ENCODE data around the gene SLC34A1.

SLC34A1 gene

GRCh38 chr5:177432143-177432838 lies 48.1 kb downstream of the SLC34A1 start:
- DNase-seq (ENCODE audit: low read depth) = peak; percentile 62

- DNase-seq (ENCODE audit: low read depth) = no peak
Measured at GRCh38 chr5:177432839-177433657, 48.8 kb downstream of the SLC34A1 start.

GRCh38 chr5:177433658-177434217 lies 49.5 kb downstream of the SLC34A1 start:
- no peak for DNase-seq (ENCODE audit: low read depth)

- no peak for DNase-seq (ENCODE audit: low read depth)
Measured at GRCh38 chr5:177434437-177434836, 50.2 kb downstream of the SLC34A1 start.

- no peak for DNase-seq (ENCODE audit: low read depth)
Measured at GRCh38 chr5:177434942-177435738, 50.9 kb downstream of the SLC34A1 start.

GRCh38 chr5:177435847-177436536 lies 51.8 kb downstream of the SLC34A1 start:
- DNase-seq (ENCODE audit: low read depth) = no peak

GRCh38 chr5:177437623-177438022 lies 53.4 kb downstream of the SLC34A1 start:
- no peak for DNase-seq (ENCODE audit: low read depth)

- no peak for DNase-seq (ENCODE audit: low read depth)
Measured at GRCh38 chr5:177438468-177438867, 54.2 kb downstream of the SLC34A1 start.

GRCh38 chr5:177439518-177440053 lies 55.4 kb downstream of the SLC34A1 start:
- no peak for DNase-seq (ENCODE audit: low read depth)

GRCh38 chr5:177440211-177440989 lies 56.2 kb downstream of the SLC34A1 start:
- DNase-seq (ENCODE audit: low read depth) = no peak

- DNase-seq (ENCODE audit: low read depth) = no peak
Measured at GRCh38 chr5:177440990-177441780, 57.0 kb downstream of the SLC34A1 start.

GRCh38 chr5:177442066-177442826 lies 58.0 kb downstream of the SLC34A1 start:
- no peak for DNase-seq (ENCODE audit: low read depth)

GRCh38 chr5:177443144-177443983 lies 59.1 kb downstream of the SLC34A1 start:
- DNase-seq (ENCODE audit: low read depth) = no peak

- DNase-seq (ENCODE audit: low read depth) = no peak
Measured at GRCh38 chr5:177444106-177445051, 60.1 kb downstream of the SLC34A1 start.

- no peak for DNase-seq (ENCODE audit: low read depth)
Measured at GRCh38 chr5:177445052-177445916, 61.0 kb downstream of the SLC34A1 start.

GRCh38 chr5:177445917-177446199 lies 61.6 kb downstream of the SLC34A1 start:
- DNase-seq (ENCODE audit: low read depth) = no peak

All from activated T-cell treated with anti-CD3 and anti-CD28 coated beads for 48 hours (primary cell).